Stimulated activated CD4-positive, alpha-beta T cell treated with anti-CD3 and anti-CD28 coated beads, TNF-alpha, amount 100 ng/mL, for 4 hours (primary cell): ENCODE measurements around the gene UBE2D4.
"Not testable (repeated sequence)": the region's sequence is repeated elsewhere in the genome, so short reads cannot be mapped to it uniquely, and the experiment has no call there.

Experiments
- DNase-seq, 3 experiments: peaks; one replicate each; pipeline ENCODE4 v3.0.0-alpha.2; 2020; ENCODE audit warnings: low read depth in 3 of 3

Gene UBE2D4

GRCh38 chr7:43966392-43966791 is 40.2 kb downstream of the UBE2D4 start:
- DNase-seq, result not testable (repeated sequence)

- DNase-seq, result not testable (repeated sequence)
These were observed 42.2 kb downstream of the UBE2D4 start for GRCh38 chr7:43968172-43969040.

- DNase-seq, result not testable (repeated sequence)
These were observed 43.4 kb downstream of the UBE2D4 start for GRCh38 chr7:43969586-43969985.

- DNase-seq, result not testable (repeated sequence)
These were observed 44.5 kb downstream of the UBE2D4 start for GRCh38 chr7:43970698-43971097.

GRCh38 chr7:43974033-43974573 is 47.9 kb downstream of the UBE2D4 start:
- not testable (repeated sequence) for DNase-seq

- DNase-seq, result not testable (repeated sequence)
These were observed 48.7 kb downstream of the UBE2D4 start for GRCh38 chr7:43974725-43975482.

- DNase-seq, result no peak
These were observed 51.3 kb downstream of the UBE2D4 start for GRCh38 chr7:43977525-43977924.

- DNase-seq, result not testable (repeated sequence)
These were observed 51.9 kb downstream of the UBE2D4 start for GRCh38 chr7:43978102-43978501.

- DNase-seq, result not testable (repeated sequence)
These were observed 56.6 kb downstream of the UBE2D4 start for GRCh38 chr7:43982848-43983247.

GRCh38 chr7:43983736-43984135 is 57.5 kb downstream of the UBE2D4 start:
- DNase-seq, result not testable (repeated sequence)

GRCh38 chr7:43985904-43986864 is 59.9 kb downstream of the UBE2D4 start:
- peak; percentile 73 to 80 (median 75) for DNase-seq

GRCh38 chr7:43987476-43987875 is 61.2 kb downstream of the UBE2D4 start:
- not testable (repeated sequence) for DNase-seq

- not testable (repeated sequence) for DNase-seq
These were observed 63.9 kb downstream of the UBE2D4 start for GRCh38 chr7:43990011-43990585.

GRCh38 chr7:43990829-43991228 is 64.6 kb downstream of the UBE2D4 start:
- DNase-seq, result not testable (repeated sequence)

- DNase-seq, result not testable (repeated sequence)
These were observed 66.7 kb downstream of the UBE2D4 start for GRCh38 chr7:43992896-43993295.

- not testable (repeated sequence) for DNase-seq
These were observed 68.4 kb downstream of the UBE2D4 start for GRCh38 chr7:43994681-43995080.

- DNase-seq, result not testable (repeated sequence)
These were observed 71.3 kb downstream of the UBE2D4 start, which contains the start of gene SPDYE1 for GRCh38 chr7:43997532-43997931. TSS of gene SPDYE1 (plus strand) at chr7:43997897. CDS start at chr7:43999950, 2,053 bp downstream.
